NCI-H2196 treated with DMSO at 0.1 percent for 48 hours (cell line): ENCODE results near the gene AGBL3.

Experiments used
- DNase-seq: peaks from one replicate; lab custom pipeline; 2025; ENCODE audit not compliant: unreplicated experiment; lab: John Stamatoyannopoulos, UW

Gene AGBL3

GRCh38 chr7:135143885-135144668, 157.8 kb downstream of the AGBL3 start:
- DNase-seq, result no peak

DNA sequence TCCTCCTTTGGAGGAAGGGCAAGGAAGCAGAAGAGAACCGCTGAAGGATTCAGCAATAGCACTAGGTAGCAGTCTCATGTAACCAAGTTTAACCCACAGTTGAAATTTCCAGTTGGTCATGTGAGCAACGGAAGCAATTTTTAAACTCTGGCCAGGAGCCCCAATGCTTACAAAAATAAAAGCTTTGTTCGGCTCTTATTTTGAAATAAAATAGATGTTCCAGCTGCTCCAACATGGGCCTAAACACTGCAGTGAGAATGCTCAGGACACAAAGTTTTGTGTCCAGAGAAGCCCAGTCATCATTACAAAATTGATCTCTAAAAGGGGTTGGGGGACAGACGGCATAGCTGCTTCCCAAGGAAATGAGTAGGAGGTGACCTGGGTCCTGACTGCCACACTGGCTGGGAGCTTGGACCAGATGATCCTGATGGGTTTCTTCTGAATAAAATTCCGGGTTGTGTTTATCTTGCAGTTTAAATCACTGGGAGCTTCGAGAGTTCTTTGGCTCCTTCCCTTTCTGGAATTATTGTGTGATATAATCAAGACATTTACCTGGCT, 161.1 kb downstream of the AGBL3 start:
- no peak for DNase-seq

DNA sequence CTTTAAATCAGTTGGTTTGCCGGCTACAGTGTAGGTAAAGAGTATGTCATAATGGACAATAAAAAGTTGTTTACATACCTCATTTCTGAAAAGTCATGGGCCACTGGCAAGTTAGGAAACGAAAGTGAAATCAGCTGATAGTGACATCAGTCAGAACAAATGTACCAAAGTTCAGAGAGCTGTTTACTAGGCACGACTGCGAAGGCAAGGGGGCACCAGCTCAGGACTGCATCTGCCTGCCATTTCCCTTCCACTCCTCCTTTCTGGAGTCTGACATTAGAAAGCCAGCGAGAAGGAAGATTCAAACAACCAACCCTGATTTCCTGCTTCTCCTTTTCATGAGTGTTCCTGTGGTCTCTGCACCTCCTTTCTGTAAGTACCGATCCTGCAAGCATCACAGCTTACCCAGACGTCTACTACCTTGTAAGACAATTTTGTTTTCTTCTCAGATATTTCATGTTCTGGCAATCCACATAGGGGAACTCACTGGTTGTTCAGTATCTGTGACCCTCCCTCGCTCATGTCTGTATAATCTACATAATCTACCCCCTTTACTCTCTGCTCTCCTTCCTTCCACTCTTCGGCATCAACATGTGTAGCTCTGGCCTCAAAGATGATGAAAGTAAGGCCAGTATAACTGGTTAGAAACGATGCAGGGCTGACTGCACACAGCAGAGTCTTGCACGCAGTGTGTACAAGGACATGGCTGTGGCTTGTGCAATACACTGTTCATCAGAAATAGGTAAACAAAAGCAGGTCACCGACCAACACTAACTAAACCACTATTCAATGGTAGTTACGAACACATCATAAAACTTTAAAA, 161.8 kb downstream of the AGBL3 start, which contains the start of gene TMEM140:
Gene TMEM140, plus strand, starts transcription at position 174 of the 823 bp plus-strand sequence. CDS start 16,370 bp downstream, outside the sequence.
- DNase-seq, result no peak

GRCh38 chr7:135150072-135150782, 163.9 kb downstream of the AGBL3 start:
- DNase-seq, result no peak

DNA sequence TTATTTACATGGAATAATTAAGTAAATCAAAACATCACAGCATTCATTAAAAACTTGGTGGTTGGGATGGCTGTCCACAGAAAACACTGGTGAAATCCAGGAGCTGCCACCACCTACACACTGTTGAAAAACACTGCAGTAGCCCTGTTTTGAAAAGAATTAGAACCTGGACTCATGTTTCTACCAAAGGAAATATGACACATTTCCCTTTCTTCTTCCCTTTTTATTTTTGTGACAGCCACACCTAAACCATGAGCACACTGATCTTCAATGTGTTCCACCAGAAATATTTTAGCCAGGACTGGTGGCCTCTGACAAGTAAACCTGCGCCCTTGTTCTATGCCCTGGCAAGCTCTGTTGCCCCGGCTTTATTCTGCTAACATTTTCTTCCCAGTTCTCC, 164.8 kb downstream of the AGBL3 start:
- no peak for DNase-seq

DNA sequence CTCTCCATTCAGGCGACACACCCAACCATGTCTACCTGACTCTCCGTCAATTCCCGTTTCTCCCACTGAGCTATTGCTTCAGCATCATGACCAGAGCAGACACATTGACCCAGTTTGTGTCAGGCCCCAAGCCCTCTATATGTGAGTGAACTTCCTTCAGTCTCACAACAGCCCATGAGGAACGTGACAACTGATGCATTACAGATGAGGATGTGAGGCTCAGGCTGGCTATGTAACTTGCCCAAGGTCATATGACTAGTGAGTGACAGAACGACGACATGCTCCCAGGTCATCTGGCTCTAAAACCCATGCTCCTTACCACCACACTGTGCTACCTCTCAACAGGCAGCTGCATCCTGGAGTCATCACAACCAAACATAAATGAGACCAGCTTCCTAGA, 165.2 kb downstream of the AGBL3 start:
- DNase-seq, result no peak

GRCh38 chr7:135152442-135152841, 166.1 kb downstream of the AGBL3 start:
- DNase-seq, result no peak

GRCh38 chr7:135154734-135155133, 168.4 kb downstream of the AGBL3 start:
- no peak for DNase-seq

- DNase-seq, result no peak
These were observed 170.0 kb downstream of the AGBL3 start for GRCh38 chr7:135156290-135156689.

DNA sequence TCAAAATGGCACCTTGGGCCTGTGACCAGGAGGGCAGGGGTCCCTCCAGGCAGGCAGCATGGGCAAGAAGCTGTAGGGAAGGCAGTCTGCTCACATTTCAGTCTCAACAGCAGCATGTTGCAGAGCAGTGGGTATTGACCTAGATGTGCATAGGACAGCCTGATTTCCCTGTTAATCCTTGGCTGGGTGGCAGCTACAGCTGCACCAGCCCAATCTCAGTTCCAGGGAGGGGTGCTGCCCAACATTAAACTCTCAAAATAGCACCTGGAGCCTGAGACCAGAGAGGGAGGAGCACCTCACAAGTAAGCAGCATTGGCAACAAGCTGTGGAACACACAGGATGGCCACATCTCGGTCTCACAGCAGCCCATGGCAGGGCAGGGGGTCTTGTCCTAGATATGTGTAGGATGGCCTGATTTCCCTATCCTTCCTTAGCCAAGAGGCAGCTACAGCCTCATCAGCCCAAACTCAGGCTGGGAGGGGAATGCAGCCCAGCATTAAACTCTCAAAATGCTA, 171.9 kb downstream of the AGBL3 start:
- DNase-seq, result no peak

DNA sequence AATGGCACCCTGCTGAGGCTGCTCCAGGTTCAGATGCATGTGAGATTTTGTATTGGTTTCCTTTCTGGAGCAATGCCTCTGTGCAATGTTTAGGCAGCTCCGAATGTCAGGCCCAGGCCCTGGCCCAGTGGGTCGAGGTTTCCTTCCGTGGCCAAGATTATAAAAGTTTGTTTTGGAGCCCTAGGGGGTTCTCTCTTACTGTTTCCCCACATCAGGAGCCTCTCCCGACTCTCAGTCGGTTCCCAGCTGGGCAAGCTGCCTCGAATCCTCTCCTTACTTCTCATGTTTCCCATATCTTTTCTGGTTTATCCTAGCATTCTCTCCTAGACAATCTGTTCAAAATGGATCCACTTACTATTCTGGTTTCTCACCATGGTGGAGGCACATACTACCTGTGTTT, 172.6 kb downstream of the AGBL3 start:
- DNase-seq, result no peak

GRCh38 chr7:135159359-135160085, 173.2 kb downstream of the AGBL3 start:
- no peak for DNase-seq

GRCh38 chr7:135160098-135160857, 174.0 kb downstream of the AGBL3 start:
- DNase-seq, result no peak

GRCh38 chr7:135160858-135161653, 174.7 kb downstream of the AGBL3 start:
- DNase-seq, result no peak

GRCh38 chr7:135161669-135162068, 175.4 kb downstream of the AGBL3 start:
- no peak for DNase-seq

DNA sequence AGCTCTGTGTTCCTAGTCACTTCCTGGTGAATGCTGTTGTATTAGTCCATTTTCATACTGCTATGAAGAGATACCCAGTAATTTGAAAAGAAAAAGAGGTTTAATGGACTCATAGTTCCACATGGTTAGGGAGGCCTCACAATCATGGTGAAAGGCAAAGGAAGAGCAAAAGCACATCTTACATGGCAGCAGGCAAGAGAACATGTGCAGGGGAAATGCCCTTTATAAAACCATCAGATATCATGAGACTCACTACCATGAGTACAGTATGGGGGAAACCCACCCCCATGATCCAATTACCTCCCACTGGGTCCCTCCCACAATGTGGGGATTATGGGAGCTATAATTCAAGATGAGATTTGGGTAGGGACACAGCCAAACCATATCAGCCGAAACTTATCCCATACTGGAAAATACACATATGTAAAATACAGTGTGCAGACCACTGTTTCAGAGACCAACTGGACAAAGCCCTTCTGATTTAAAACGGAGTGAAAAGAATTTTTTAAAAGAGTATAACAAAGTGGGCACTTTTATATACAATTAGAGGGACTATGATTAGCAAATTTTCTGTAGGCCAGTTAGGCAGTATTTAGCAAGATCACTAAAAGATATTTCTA, 176.2 kb downstream of the AGBL3 start:
- no peak for DNase-seq

GRCh38 chr7:135164357-135165061, 178.2 kb downstream of the AGBL3 start:
- no peak for DNase-seq

DNA sequence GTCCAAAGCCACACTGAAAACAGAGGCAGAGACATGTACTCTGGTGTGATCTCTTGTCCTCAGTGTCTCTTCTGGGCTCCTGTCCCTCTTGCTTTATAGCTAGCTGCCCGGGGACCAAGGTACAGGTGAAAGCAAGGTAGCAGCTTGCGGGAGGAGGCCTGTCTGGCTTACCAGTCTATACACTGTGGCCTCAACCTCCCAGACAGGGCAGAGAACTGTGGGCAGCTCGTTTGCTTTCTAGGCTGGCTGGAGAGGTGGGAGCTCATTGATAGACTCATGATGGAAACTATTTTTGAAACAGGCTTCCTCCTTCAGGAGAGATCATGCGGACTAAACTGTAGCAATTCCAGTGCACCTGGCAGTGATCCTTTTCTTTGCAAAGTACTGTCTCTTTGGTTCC, 179.6 kb downstream of the AGBL3 start:
- DNase-seq, result no peak
